NCI-H2196 treated with DMSO at 0.1 percent for 48 hours (cell line): ENCODE measurements around the gene FYB2.

ENCODE experiments used
- DNase-seq: peaks from one replicate; lab custom pipeline; 2025; ENCODE audit not compliant: unreplicated experiment; lab: John Stamatoyannopoulos, UW

Gene FYB2

GRCh38 chr1:56819387-56819899 lies at the start of gene FYB2:
TSS of gene FYB2 (minus strand) at chr1:56819404. CDS start at chr1:56819290, 114 bp downstream.
- no peak for DNase-seq

GRCh38 chr1:56868761-56869160 lies 49.6 kb upstream of the FYB2 start:
- DNase-seq = no peak

- no peak for DNase-seq
These were observed 48.3 kb upstream of the FYB2 start for GRCh38 chr1:56867491-56867890.

GRCh38 chr1:56866656-56867055 lies 47.5 kb upstream of the FYB2 start:
- DNase-seq = no peak

GRCh38 chr1:56864430-56864829 lies 45.2 kb upstream of the FYB2 start:
- DNase-seq = no peak

- no peak for DNase-seq
These were observed 44.2 kb upstream of the FYB2 start for GRCh38 chr1:56863265-56863992.

- no peak for DNase-seq
These were observed 40.1 kb upstream of the FYB2 start for GRCh38 chr1:56859287-56859686.

- no peak for DNase-seq
These were observed 37.0 kb upstream of the FYB2 start for GRCh38 chr1:56856186-56856585.

GRCh38 chr1:56855190-56855589 lies 36.0 kb upstream of the FYB2 start:
- DNase-seq = no peak

GRCh38 chr1:56854521-56855099 lies 35.4 kb upstream of the FYB2 start, which contains the start of gene C8A:
TSS of gene C8A (plus strand) at chr1:56854797. CDS start at chr1:56854902, 105 bp downstream.
- DNase-seq = no peak

GRCh38 chr1:56852476-56852875 lies 33.3 kb upstream of the FYB2 start:
- DNase-seq = no peak

- DNase-seq = no peak
These were observed 31.7 kb upstream of the FYB2 start for GRCh38 chr1:56850922-56851321.

- no peak for DNase-seq
These were observed 31.2 kb upstream of the FYB2 start for GRCh38 chr1:56850411-56850810.

- no peak for DNase-seq
These were observed 30.5 kb upstream of the FYB2 start for GRCh38 chr1:56849750-56850149.

GRCh38 chr1:56845343-56845742 lies 26.1 kb upstream of the FYB2 start:
- DNase-seq = no peak

- no peak for DNase-seq
These were observed 25.4 kb upstream of the FYB2 start for GRCh38 chr1:56844545-56845136.

- no peak for DNase-seq
These were observed 24.3 kb upstream of the FYB2 start for GRCh38 chr1:56843544-56843943.

- DNase-seq = no peak
These were observed 19.6 kb upstream of the FYB2 start for GRCh38 chr1:56838759-56839158.

- no peak for DNase-seq
These were observed 18.2 kb upstream of the FYB2 start for GRCh38 chr1:56837244-56837939.

- DNase-seq = no peak
These were observed 17.2 kb upstream of the FYB2 start for GRCh38 chr1:56836359-56836758.

GRCh38 chr1:56835657-56836056 lies 16.5 kb upstream of the FYB2 start:
- no peak for DNase-seq
